Nephron (organoid): Measurements from ENCODE around the gene KAT6B.

Source experiments
- H3K27ac Mint-ChIP-seq, 3 experiments: 2 replicates each; pipeline ENCODE4 v1.8.0; 2020; ENCODE audit warnings: mixed read lengths in 3 of 3, mild to moderate bottlenecking in 2 of 3, moderate library complexity in 1 of 3
- H3K27me3 Mint-ChIP-seq: 2 replicates; pipeline ENCODE4 v1.8.0; 2021; ENCODE audit warnings: low read depth, mild to moderate bottlenecking, moderate library complexity, mixed read lengths
- H3K36me3 Mint-ChIP-seq: 2 replicates; pipeline ENCODE4 v1.8.0; 2020; ENCODE audit warnings: low read depth, mixed read lengths
- H3K4me1 Mint-ChIP-seq: 2 replicates; pipeline ENCODE4 v1.8.0; 2020; ENCODE audit warnings: mixed read lengths
- H3K4me3 Mint-ChIP-seq, 3 experiments: 2 replicates each; pipeline ENCODE4 v1.8.0; 2020; ENCODE audit warnings: mild to moderate bottlenecking in 3 of 3, mixed read lengths in 3 of 3, moderate library complexity in 2 of 3
- H3K9me3 Mint-ChIP-seq: 2 replicates; pipeline ENCODE4 v1.8.0; 2020; ENCODE audit warnings: mixed read lengths
- TF ChIP-seq, protein P1 (sequence below), 3 experiments: fragments of 200-600 bp; sonication (generic); IDR thresholded peaks; one replicate each; pipeline ENCODE4 v1.5.0; 2021; ENCODE audit warnings: antibody characterized with exemption in 3 of 3; ENCODE audit not compliant: unreplicated experiment in 3 of 3

Gene KAT6B

GRCh38 chr10:74982634-74982982 is 156.2 kb downstream of the KAT6B start:
- TF ChIP-seq, protein P1, sequence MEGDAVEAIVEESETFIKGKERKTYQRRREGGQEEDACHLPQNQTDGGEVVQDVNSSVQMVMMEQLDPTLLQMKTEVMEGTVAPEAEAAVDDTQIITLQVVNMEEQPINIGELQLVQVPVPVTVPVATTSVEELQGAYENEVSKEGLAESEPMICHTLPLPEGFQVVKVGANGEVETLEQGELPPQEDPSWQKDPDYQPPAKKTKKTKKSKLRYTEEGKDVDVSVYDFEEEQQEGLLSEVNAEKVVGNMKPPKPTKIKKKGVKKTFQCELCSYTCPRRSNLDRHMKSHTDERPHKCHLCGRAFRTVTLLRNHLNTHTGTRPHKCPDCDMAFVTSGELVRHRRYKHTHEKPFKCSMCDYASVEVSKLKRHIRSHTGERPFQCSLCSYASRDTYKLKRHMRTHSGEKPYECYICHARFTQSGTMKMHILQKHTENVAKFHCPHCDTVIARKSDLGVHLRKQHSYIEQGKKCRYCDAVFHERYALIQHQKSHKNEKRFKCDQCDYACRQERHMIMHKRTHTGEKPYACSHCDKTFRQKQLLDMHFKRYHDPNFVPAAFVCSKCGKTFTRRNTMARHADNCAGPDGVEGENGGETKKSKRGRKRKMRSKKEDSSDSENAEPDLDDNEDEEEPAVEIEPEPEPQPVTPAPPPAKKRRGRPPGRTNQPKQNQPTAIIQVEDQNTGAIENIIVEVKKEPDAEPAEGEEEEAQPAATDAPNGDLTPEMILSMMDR (IDR thresholded peaks at IDR 0.05; ENCODE audit: unreplicated experiment in 3 of 3): no peak
- Mint-ChIP-seq H3K27ac (no peak overlapping the region), H3K27me3 (no peaks in the 10 kb centered on the region)

GRCh38 chr10:74983383-74983782 is 157.0 kb downstream of the KAT6B start:
- H3K4me1 Mint-ChIP-seq: peaks cover 54% of the 10 kb centered on the region
- no peak overlapping the region for H3K4me3 Mint-ChIP-seq
- H3K27me3 Mint-ChIP-seq: no peaks in the 10 kb centered on the region
- H3K36me3 Mint-ChIP-seq: peaks cover 72% of the 10 kb centered on the region
- peak overlapping the region in 1 of 3 experiments; percentile 32 for H3K27ac Mint-ChIP-seq
- TF ChIP-seq, protein P1 (IDR thresholded peaks at IDR 0.05; ENCODE audit: unreplicated experiment in 3 of 3): no peak
- no peaks in the 10 kb centered on the region for H3K9me3 Mint-ChIP-seq

More at GRCh38 chr10:74982634-74982982, 156.2 kb downstream of the KAT6B start:
- peaks cover 73% of the 10 kb centered on the region for H3K36me3 Mint-ChIP-seq
- no peak overlapping the region for H3K4me3 Mint-ChIP-seq
- peaks cover 46% of the 10 kb centered on the region for H3K4me1 Mint-ChIP-seq
- no peaks in the 10 kb centered on the region for H3K9me3 Mint-ChIP-seq

DNA sequence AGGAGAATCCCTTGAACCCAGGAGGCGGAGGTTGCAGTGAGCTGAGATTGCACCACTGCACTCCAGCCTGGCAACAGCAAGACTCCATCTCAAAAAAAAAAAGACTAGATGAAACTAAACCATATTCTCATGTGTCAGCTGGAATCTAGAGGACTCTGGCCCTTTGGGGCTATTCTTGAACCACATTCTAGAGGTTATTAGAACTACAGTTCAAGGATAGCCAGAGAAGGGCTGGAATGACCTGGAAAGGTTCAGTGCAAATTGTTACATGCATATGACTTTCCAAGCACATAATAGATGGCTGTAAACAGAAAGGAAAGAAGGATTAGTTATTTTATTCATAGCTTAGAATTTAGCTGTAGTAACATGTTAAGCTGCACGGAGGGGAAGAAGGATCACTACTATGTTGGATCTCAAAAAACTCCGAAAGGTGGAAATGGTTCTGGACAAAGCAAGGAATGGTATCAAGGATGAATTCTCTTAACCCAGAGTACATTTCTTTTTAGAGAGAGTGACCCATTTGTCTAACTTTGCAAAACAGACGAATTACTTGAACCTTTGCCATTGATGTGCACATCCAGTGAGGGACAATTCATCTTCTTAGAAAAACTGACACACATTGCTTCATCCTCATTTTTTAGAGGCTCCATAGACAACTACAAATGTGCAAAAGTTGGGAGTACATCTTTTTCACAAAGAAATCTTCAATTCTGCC is 161.1 kb downstream of the KAT6B start:
- Mint-ChIP-seq H3K27ac (peak overlapping the region; percentile 63 to 93 (median 92)), H3K4me1 (peaks cover 66% of the 10 kb centered on the region), H3K36me3 (peaks cover 71% of the 10 kb centered on the region), H3K9me3 (no peaks in the 10 kb centered on the region), H3K27me3 (no peaks in the 10 kb centered on the region), H3K4me3 (no peak overlapping the region)
- TF ChIP-seq, protein P1 (IDR thresholded peaks at IDR 0.05; ENCODE audit: unreplicated experiment in 3 of 3): no peak

GRCh38 chr10:74988054-74988775 is 161.8 kb downstream of the KAT6B start:
- Mint-ChIP-seq H3K4me3 (peak overlapping the region in 1 of 3 experiments; percentile 38), H3K27ac (peak overlapping the region; percentile 63 to 93 (median 92)), H3K4me1 (peaks cover 66% of the 10 kb centered on the region), H3K27me3 (no peaks in the 10 kb centered on the region), H3K36me3 (peaks cover 73% of the 10 kb centered on the region), H3K9me3 (no peaks in the 10 kb centered on the region)
- TF ChIP-seq, protein P1 (IDR thresholded peaks at IDR 0.05; ENCODE audit: unreplicated experiment in 3 of 3): no peak

DNA sequence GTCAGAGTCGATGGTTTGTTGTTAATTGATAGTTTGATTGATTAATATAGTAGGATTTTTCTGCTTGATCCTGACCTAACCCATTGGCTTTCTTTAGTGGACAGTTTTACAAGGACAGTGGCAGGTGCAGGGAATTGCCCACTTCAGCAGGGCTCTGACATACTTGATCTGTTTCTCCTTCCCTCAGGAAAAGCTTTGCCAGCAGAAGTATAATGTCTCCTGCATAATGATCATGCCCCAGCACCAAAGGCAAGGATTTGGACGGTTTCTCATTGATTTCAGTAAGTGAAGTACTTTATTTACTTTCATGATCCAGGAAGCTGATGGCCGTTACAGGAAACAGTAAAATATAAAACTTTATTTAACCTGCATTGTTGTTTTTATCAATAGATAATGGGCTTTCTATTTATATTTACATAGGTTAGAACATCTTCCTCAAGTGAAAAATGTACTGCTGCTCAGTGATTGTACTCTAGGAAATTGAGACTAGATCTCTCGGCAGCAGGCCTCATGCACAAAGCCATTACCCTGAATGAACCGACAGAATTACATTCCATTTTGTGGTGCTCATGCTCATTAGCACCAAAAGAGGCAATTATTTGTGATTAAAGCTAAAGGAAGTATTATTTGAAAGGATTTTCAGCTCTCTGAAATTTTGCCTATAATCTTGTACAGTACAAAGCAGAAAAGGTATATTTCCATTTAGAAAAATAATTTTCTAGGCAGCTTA is 162.6 kb downstream of the KAT6B start:
- no peaks in the 10 kb centered on the region for H3K9me3 Mint-ChIP-seq
- peak overlapping the region; percentile 63 to 93 (median 92) for H3K27ac Mint-ChIP-seq
- H3K4me1 Mint-ChIP-seq: peaks cover 61% of the 10 kb centered on the region
- TF ChIP-seq, protein P1 (IDR thresholded peaks at IDR 0.05; ENCODE audit: unreplicated experiment in 3 of 3): no peak
- H3K4me3 Mint-ChIP-seq: no peak overlapping the region
- no peaks in the 10 kb centered on the region for H3K27me3 Mint-ChIP-seq
- peaks cover 71% of the 10 kb centered on the region for H3K36me3 Mint-ChIP-seq
